Muscle layer of duodenum (tissue), 2 donors: ENCODE measurements around the gene HIVEP3.

Experiments used
- H3K27ac ChIP-seq: one replicate; pipeline ENCODE4 v1.7.0; 2013; ENCODE audit warnings: mild to moderate bottlenecking, low read length
- H3K27me3 ChIP-seq: one replicate; pipeline ENCODE4 v1.7.0; 2013; ENCODE audit warnings: low read depth, mild to moderate bottlenecking, control low read depth, low read length
- H3K36me3 ChIP-seq, 2 donors: one replicate each; pipeline ENCODE4 v1.7.0; 2013; ENCODE audit warnings: low read length in 2 of 2, control low read depth in 1 of 2, mild to moderate bottlenecking in 1 of 2; ENCODE audit not compliant: insufficient read depth in 2 of 2, control insufficient read depth in 1 of 2
- H3K4me1 ChIP-seq, 2 donors: one replicate each; pipeline ENCODE4 v1.7.0; 2013; ENCODE audit warnings: low read length in 2 of 2, mild to moderate bottlenecking in 2 of 2, control low read depth in 1 of 2, moderate library complexity in 1 of 2; ENCODE audit not compliant: insufficient read depth in 2 of 2, control insufficient read depth in 1 of 2
- H3K4me3 ChIP-seq, 2 donors: one replicate each; pipeline ENCODE4 v1.7.0; 2013; ENCODE audit warnings: low read length in 2 of 2, low read depth in 1 of 2, mild to moderate bottlenecking in 1 of 2
- H3K9me3 ChIP-seq, 2 donors: one replicate each; pipeline ENCODE4 v1.7.0; 2013; ENCODE audit warnings: low read length in 2 of 2, control low read depth in 1 of 2, mild to moderate bottlenecking in 1 of 2; ENCODE audit not compliant: control insufficient read depth in 1 of 2
- donor health status: healthy.

HIVEP3 gene

GRCh38 chr1:41503538-41504113 lies 415.1 kb downstream of the HIVEP3 start:
- Histone ChIP-seq H3K9me3 (no peaks in the 10 kb centered on the region), H3K36me3 (no peaks in the 10 kb centered on the region), H3K4me1 (peaks cover 0 to 4% of the 10 kb centered on the region in 2 donors), H3K4me3 (no peak overlapping the region), H3K27me3 (no peaks in the 10 kb centered on the region), H3K27ac (no peak overlapping the region)

DNA sequence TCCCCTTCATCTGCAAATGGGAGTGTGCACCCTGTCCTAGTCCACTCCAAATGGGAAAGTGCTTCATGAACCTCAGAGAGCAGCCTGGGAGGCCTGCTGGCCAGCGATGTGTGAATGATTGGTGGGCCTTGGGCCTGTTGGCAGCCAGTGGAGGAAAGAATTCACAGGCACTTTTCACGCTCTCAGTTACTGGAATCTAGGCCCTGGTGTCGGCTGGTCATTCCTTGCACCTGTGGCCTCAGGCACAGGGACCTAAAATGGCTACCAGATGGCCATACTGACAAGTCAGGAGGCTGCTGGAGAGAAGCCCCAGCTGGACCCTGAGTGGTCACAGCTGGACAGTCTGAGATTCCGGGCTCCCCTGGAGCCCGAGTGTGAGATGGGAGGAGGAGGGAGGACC lies 415.8 kb downstream of the HIVEP3 start:
- Histone ChIP-seq H3K4me3 (no peak overlapping the region), H3K27ac (no peak overlapping the region), H3K4me1 (peaks cover 0 to 4% of the 10 kb centered on the region in 2 donors), H3K9me3 (no peaks in the 10 kb centered on the region), H3K36me3 (no peaks in the 10 kb centered on the region), H3K27me3 (no peaks in the 10 kb centered on the region)

DNA sequence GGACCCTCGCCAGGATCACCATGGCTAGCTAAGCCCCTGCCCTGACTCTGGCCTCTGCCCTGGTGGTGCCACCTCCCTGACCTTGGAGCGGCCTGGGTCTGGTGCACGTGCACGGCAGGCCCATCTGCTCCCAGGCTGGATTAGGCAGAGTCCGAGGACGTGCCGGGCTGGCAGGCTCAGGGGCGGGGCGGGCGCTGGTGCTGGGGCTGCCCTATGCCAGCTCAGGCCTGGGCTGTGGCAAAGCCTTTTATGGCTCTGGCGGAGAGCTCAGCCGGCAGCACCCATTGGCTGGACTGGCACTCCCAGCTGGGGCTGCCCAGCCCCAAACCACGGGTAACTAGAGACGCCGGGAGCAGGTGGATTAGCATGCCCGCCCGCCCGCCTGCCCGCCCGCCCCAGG lies 417.1 kb downstream of the HIVEP3 start:
- H3K4me1 ChIP-seq = peaks cover 4 to 5% of the 10 kb centered on the region in 2 donors

DNA sequence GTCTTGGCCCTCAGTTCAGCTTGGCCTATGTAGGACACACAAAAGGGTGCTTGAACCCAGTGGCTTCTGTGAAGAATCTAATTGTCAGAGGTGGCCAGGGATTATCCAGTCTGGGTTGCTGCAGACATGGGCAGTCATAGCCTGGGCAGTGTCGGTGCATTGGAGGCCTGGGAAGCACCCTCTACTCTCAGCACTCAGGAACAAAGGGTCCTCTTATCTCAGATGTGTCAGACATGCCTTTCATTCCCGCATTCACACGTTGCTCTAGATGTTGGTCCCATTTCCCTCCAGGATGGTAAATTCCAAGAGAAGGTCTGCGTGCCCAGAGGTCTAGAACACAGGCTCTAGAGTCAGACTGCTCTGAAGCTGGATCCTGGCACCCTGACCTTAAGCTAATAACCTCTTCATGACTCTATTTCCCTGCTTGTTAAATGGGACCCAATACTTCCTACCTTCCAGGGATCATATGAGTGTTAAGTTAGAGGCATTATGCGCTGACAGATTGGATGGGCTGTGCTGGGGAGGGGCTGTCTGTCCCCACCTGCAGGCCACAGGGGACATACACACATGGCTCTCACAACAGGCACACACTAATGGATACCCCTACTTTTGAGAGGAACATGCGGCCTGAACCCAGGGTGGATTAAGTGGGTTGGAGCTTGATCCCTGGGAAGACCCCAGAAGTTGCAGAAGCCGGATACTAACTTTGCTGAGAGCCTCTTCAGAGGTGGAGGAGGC lies 417.8 kb downstream of the HIVEP3 start:
- Histone ChIP-seq H3K27me3 (no peaks in the 10 kb centered on the region), H3K4me3 (no peak overlapping the region), H3K9me3 (no peaks in the 10 kb centered on the region), H3K27ac (peak overlapping the region; percentile 54), H3K4me1 (peaks cover 4 to 10% of the 10 kb centered on the region in 2 donors), H3K36me3 (no peaks in the 10 kb centered on the region)

More for the DNA sequence above, 417.1 kb downstream of the HIVEP3 start:
- Histone ChIP-seq H3K9me3 (no peaks in the 10 kb centered on the region), H3K27ac (peak overlapping the region; percentile 54), H3K36me3 (no peaks in the 10 kb centered on the region), H3K4me3 (no peak overlapping the region), H3K27me3 (no peaks in the 10 kb centered on the region)

DNA sequence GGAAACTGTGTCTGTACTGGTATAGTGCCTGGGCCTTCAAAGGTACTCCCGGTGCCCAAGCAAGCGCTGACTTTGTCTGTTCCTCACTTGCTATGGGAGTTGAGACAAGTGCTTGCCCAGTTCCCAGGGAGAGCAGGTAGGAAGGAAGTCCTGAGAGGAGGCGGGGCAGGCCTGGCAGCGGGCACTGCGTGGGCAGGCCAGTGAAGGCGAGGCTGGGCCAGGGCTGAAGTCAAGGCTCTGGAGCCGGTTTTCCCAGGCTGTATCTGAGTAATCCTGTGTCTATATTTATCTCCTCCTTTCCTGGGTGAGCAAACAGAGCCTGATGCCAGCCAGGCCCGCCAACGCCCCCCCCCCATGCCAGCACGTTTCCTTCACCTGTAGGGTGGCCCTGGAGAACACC lies 418.3 kb downstream of the HIVEP3 start:
- Histone ChIP-seq H3K9me3 (no peaks in the 10 kb centered on the region), H3K4me3 (no peak overlapping the region), H3K27me3 (no peaks in the 10 kb centered on the region), H3K27ac (peak overlapping the region; percentile 54), H3K4me1 (peaks cover 4 to 16% of the 10 kb centered on the region in 2 donors), H3K36me3 (no peaks in the 10 kb centered on the region)

DNA sequence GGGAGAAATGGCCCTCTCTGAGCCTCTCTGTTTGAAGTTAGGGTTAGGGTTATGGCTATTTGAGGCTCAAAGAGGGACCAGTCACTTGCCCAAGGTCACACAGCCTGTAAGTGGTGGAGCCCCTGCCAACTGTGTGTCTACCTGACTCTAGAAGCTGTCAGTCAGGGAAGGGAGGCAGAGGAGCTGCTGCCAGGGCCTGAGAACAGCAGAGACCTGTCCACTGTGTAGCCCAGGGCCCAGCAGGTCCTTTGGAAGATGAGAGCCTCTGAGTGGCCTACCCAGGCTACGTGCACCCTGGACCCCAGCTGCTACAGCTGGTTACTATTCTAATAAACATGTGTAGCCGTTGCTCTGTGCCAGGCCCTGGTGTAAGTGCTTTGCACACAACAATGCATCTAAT lies 419.1 kb downstream of the HIVEP3 start:
- H3K9me3 ChIP-seq = no peaks in the 10 kb centered on the region
- H3K36me3 ChIP-seq = no peaks in the 10 kb centered on the region
- no peak overlapping the region for H3K4me3 ChIP-seq
- no peaks in the 10 kb centered on the region for H3K27me3 ChIP-seq
- peaks cover 4 to 18% of the 10 kb centered on the region in 2 donors for H3K4me1 ChIP-seq
- H3K27ac ChIP-seq = no peak overlapping the region

- Histone ChIP-seq H3K4me3 (no peak overlapping the region), H3K9me3 (no peaks in the 10 kb centered on the region), H3K27ac (no peak overlapping the region), H3K27me3 (no peaks in the 10 kb centered on the region), H3K36me3 (no peaks in the 10 kb centered on the region), H3K4me1 (peaks cover 4 to 18% of the 10 kb centered on the region in 2 donors)
Observed at GRCh38 chr1:41498804-41499203, 419.9 kb downstream of the HIVEP3 start.

GRCh38 chr1:41498391-41498790 lies 420.3 kb downstream of the HIVEP3 start:
- Histone ChIP-seq H3K4me3 (no peak overlapping the region), H3K27ac (no peak overlapping the region), H3K9me3 (no peaks in the 10 kb centered on the region), H3K4me1 (peaks cover 4 to 18% of the 10 kb centered on the region in 2 donors), H3K36me3 (no peaks in the 10 kb centered on the region), H3K27me3 (no peaks in the 10 kb centered on the region)

GRCh38 chr1:41497461-41498030 lies 421.2 kb downstream of the HIVEP3 start:
- Histone ChIP-seq H3K9me3 (no peaks in the 10 kb centered on the region), H3K27me3 (no peaks in the 10 kb centered on the region), H3K27ac (no peak overlapping the region), H3K4me1 (peaks cover 4 to 18% of the 10 kb centered on the region in 2 donors), H3K4me3 (no peak overlapping the region), H3K36me3 (no peaks in the 10 kb centered on the region)

DNA sequence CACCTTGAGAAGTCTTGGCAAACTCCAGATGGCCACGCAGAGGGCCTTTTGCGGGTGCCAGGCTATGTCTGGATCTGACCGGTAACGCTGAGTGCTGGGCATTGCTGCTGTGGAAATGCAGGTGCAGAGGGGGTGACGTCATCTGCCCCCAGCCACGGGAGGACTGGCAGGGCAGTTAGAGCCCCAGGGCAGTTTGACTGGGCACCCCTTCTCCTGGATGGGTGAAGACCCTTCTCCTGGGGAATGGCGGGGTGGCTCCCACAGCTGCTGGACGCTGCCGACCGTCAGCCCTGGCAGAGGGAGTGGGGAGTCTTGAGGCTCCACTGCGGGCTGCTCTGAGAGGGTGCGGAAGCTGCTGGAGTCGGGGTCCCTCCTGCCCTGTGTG lies 421.7 kb downstream of the HIVEP3 start:
- peak overlapping the region in 1 of 2 donors; percentile 36 for H3K4me3 ChIP-seq
- no peaks in the 10 kb centered on the region for H3K9me3 ChIP-seq
- no peaks in the 10 kb centered on the region for H3K36me3 ChIP-seq
- no peaks in the 10 kb centered on the region for H3K27me3 ChIP-seq
- peaks cover 4 to 18% of the 10 kb centered on the region in 2 donors for H3K4me1 ChIP-seq
- H3K27ac ChIP-seq = no peak overlapping the region

DNA sequence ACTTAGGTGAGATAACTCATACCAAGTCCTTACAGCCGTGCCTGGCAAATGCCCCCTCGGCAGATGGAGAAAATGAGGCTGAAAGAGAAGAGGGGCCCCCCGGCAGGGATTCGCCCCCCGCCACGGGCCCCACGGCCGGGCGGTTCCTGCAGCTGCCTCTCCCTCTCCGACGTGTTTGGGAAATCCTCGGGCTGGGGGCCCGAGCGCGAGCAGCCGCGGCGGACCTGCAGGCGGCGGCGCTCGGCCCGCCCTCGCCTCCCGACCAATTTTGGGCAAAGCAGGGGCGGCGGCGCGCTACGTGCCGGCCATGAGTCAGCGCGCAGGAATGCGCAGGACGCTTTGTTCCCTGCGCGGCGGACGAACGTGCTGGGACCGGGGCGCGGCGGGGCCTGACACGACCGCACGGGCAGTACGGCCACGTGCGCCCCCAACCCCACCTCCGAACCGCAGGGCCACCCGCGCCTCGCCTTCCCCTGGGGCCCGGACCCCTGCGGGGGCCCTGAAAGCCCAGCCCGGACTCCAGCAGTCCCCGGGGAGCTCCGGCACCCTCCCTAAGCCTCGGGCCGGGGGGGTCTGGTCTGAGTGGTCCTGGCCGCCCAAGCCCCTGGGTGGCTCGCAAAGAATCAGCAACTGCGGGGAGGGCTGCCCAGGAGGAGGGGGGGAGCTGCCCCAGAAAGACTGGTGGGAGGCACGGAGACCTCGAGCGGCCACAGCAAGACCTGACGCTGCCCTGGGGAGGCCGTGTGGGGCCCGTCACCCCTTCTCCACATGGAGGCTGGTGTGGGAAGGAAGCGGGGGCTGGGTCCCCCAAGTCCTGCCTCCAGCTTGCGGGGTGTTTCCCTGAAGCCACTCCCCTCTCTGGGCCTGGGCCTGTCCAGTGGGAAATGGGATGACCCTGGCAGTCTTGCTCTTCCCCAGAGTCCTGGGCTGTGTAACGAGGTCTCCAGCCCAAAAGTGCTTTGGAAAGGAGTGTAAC lies 422.4 kb downstream of the HIVEP3 start:
- Histone ChIP-seq H3K27ac (peak overlapping the region; percentile 31), H3K9me3 (no peaks in the 10 kb centered on the region), H3K4me3 (peak overlapping the region in 1 of 2 donors; percentile 36), H3K4me1 (peaks cover 4 to 18% of the 10 kb centered on the region in 2 donors), H3K36me3 (no peaks in the 10 kb centered on the region), H3K27me3 (no peaks in the 10 kb centered on the region)
